GM10248 (cell line): ENCODE measurements around the gene TGM2.

Source experiments
- CTCF ChIA-PET: fragments of 300-600 bp; sonication (Branson Sonifier 250); formaldehyde crosslinking; extraction: SDS; loops from one replicate; lab custom pipeline; 2021; ENCODE audit warnings: antibody characterized with exemption; lab: Yijun Ruan, JAX
- POLR2A ChIA-PET: fragments of 350-650 bp; sonication (Branson Sonifier 250); formaldehyde crosslinking; extraction: SDS; loops from one replicate; lab custom pipeline; 2020; ENCODE audit warnings: antibody characterized with exemption; lab: Yijun Ruan, JAX
- DNase-seq: peaks from one replicate; pipeline ENCODE4 v3.0.0; 2012; ENCODE audit errors: extremely low spot score
- TF ChIP-seq, protein P1 (sequence below): IDR thresholded peaks from 2 replicates; pipeline ENCODE4 v1.5.1; 2012; ENCODE audit warnings: mild to moderate bottlenecking, low read depth; ENCODE audit errors: extremely low read depth, missing control alignments, control extremely low read depth

TGM2 gene

DNA sequence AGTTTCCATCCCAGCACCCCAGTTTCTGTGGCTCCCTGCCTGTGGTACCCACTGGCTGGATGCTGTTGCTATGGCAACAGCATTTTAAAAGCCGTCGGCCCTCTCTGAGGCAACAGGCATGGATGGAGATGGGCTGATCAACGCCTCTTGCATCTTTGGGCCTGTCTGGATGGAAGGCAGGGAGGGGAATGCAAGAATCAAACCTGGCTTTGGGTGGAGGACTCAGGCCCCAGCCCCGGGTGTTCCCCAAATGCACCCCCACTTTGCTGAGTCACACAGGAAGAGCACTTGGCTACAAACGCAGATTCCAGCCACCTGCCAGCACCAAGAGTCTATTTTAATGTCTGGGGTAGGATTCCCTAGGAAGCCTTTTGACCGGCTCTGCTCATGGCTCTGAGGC lies 45.7 kb upstream of the TGM2 start:
- no peak for DNase-seq
- ChIA-PET POLR2A (no interaction called here), CTCF (interaction anchor here (1.3 to 7.6 kb wide), 3 partner anchors 12 to 225 kb away, joined by 3 to 86 read pairs (median 4); partner anchors contain the start of gene SNHG17)
- TF ChIP-seq, protein P1, sequence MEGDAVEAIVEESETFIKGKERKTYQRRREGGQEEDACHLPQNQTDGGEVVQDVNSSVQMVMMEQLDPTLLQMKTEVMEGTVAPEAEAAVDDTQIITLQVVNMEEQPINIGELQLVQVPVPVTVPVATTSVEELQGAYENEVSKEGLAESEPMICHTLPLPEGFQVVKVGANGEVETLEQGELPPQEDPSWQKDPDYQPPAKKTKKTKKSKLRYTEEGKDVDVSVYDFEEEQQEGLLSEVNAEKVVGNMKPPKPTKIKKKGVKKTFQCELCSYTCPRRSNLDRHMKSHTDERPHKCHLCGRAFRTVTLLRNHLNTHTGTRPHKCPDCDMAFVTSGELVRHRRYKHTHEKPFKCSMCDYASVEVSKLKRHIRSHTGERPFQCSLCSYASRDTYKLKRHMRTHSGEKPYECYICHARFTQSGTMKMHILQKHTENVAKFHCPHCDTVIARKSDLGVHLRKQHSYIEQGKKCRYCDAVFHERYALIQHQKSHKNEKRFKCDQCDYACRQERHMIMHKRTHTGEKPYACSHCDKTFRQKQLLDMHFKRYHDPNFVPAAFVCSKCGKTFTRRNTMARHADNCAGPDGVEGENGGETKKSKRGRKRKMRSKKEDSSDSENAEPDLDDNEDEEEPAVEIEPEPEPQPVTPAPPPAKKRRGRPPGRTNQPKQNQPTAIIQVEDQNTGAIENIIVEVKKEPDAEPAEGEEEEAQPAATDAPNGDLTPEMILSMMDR, result no peak

- DNase-seq, result no peak
- TF ChIP-seq, protein P1, result no peak
- POLR2A ChIA-PET, result interaction anchor here (0.6 kb wide), 1 partner anchor 117 kb away, joined by 6 read pairs; no protein-coding TSS in a partner anchor
- CTCF ChIA-PET, result interaction anchor here (0.8 to 7.6 kb wide), 4 partner anchors 11 to 225 kb away, joined by 3 to 86 read pairs (median 4); partner anchors contain the start of gene SNHG17
These were observed 44.8 kb upstream of the TGM2 start for GRCh38 chr20:38209736-38210405.

DNA sequence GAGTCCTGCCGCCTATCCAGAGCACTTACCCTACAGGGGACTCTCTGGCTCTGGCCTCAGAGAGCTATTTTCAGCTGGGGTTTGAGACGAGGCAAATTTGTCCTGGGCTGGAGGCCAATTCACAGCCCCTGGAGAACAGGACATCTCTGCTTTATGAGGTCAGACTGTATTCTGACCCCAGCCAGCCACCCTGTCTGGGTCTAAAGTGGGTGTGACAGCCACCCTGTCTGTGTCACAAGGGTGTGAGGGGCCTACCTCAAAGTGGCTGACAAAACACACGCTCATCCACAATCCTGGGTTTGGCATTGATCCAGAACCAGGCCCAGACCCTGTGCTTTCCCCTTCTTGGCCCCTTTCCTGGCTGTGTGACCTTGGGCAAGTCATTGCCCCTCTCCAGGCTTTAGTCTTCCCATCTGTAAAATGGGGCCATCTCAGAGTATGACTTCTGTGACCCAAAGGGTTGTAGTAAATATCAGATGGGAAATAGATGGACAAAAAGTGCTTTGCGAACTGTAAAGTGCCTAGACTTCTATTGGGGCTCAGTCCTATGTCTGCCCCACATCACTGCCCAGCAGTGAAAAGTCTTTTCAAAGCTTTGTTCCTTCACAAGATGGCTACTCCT lies 44.1 kb upstream of the TGM2 start:
- DNase-seq, result no peak
- ChIA-PET CTCF (interaction anchor here (1.4 to 7.6 kb wide), 2 partner anchors 13 to 14 kb away, joined by 3 to 86 read pairs; no protein-coding TSS in a partner anchor), POLR2A (no interaction called here)
- TF ChIP-seq, protein P1, result no peak

DNA sequence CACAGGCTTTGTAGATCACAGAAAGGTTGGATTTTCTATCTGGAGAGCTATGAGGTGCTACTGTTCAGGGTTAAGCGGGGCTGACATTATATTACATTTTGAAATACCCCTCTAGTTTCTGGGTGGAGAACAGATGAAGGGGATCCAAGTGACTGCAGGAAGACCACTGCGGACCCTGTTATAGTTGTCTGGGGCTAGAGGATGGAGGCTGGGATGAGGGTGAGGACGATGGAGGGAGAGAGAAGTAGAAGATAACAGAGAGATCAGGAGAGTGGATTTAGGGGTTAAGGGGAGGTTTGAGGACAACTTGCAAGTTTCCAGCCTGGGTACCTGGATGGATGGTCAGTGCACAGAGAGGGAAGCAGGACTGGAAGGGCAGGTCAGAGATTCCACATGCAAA lies 43.5 kb upstream of the TGM2 start:
- no peak for DNase-seq
- TF ChIP-seq, protein P1, result no peak
- ChIA-PET POLR2A (no interaction called here), CTCF (interaction anchor here (1.1 to 3.0 kb wide), 3 partner anchors 12 to 23 kb away, joined by 3 to 17 read pairs (median 3); no protein-coding TSS in a partner anchor)

- ChIA-PET POLR2A (no interaction called here), CTCF (interaction anchor here (1.1 to 3.0 kb wide), 3 partner anchors 12 to 23 kb away, joined by 3 to 17 read pairs (median 3); no protein-coding TSS in a partner anchor)
- TF ChIP-seq, protein P1, result no peak
- no peak for DNase-seq
These were observed 43.0 kb upstream of the TGM2 start for GRCh38 chr20:38208088-38208487.

GRCh38 chr20:38207621-38208020 lies 42.6 kb upstream of the TGM2 start:
- TF ChIP-seq, protein P1, result no peak
- ChIA-PET CTCF (interaction anchor here (1.1 to 3.0 kb wide), 3 partner anchors 11 to 24 kb away, joined by 3 to 17 read pairs (median 3); no protein-coding TSS in a partner anchor), POLR2A (no interaction called here)
- no peak for DNase-seq
